ENCODE data around the gene LGALS9B. TPM values are rescaled to one million over a fixed set of nuclear protein-coding genes. Genes with fewer than 3 reads are reported as not detected.
"Not testable (repeated sequence)": the region's sequence is repeated elsewhere in the genome, so short reads cannot be mapped to it uniquely, and the experiment has no call there.

LGALS9B gene
- total and polyA plus RNA-seq, 2 of the 13 experiments (the other 11 are each of a cell fraction or from before 2014, with no cell fraction given): not detected

GRCh38 chr17:20455106-20455505 lies 12.2 kb downstream of the LGALS9B start:
- POLR2A ChIA-PET; H3K9me3 ChIP-seq (ENCODE audit: low read length); H3K4me2 ChIP-seq (ENCODE audit: low read depth, low read length); H3K4me1 ChIP-seq (ENCODE audit: insufficient read depth, low read length); CTCF ChIA-PET (ENCODE audit: low intra/inter-chr PET ratio, low total read pairs); H4K20me1 ChIP-seq (ENCODE audit: insufficient read depth, low read length); H3K27me3 ChIP-seq (ENCODE audit: control insufficient read depth in 1 of 2, insufficient read depth in 2 of 2, low read length in 2 of 2); BruUV-seq (replicated peaks); DNase-seq (ENCODE audit: low spot score); H3K4me3 ChIP-seq (replicated peaks in 1 of 3; ENCODE audit: insufficient read depth in 1 of 3, low read depth in 2 of 3, low read length in 3 of 3); in situ Hi-C loops (cut with HindIII; ENCODE audit: extremely low pct_ligation_motif_present, low pct_unique_long_range_greater_than_20kb); H3K36me3 ChIP-seq (replicated peaks in 1 of 2; ENCODE audit: control insufficient read depth in 1 of 2, insufficient read depth in 2 of 2, low read length in 2 of 2); H3K27ac ChIP-seq (ENCODE audit: extremely low read length, insufficient read depth, low read length); FAIRE-seq; intact Hi-C loops (cut with micrococcal nuclease; ENCODE audit: unreplicated experiment); H2AFZ ChIP-seq (ENCODE audit: low read length); H3K79me2 ChIP-seq (ENCODE audit: insufficient read depth, low read length); H3K9ac ChIP-seq (ENCODE audit: insufficient read depth, low read depth, low read length): not testable (repeated sequence)
- ATAC-seq: peak; percentile 52
- no CpG with 5 or more reads among the region's 10 CpGs for WGBS (ENCODE audit: low lambda C conversion rate)

- H3K9ac ChIP-seq (ENCODE audit: insufficient read depth, low read depth, low read length); H3K9me3 ChIP-seq (ENCODE audit: low read length); POLR2A ChIA-PET; CTCF ChIA-PET (ENCODE audit: low intra/inter-chr PET ratio, low total read pairs); DNase-seq (ENCODE audit: low spot score); H2AFZ ChIP-seq (ENCODE audit: low read length); H3K27ac ChIP-seq (ENCODE audit: extremely low read length, insufficient read depth, low read length); H3K79me2 ChIP-seq (ENCODE audit: insufficient read depth, low read length); ATAC-seq; FAIRE-seq; BruUV-seq (replicated peaks); H4K20me1 ChIP-seq (ENCODE audit: insufficient read depth, low read length); in situ Hi-C loops (cut with HindIII; ENCODE audit: extremely low pct_ligation_motif_present, low pct_unique_long_range_greater_than_20kb); H3K4me2 ChIP-seq (ENCODE audit: low read depth, low read length); H3K4me1 ChIP-seq (ENCODE audit: insufficient read depth, low read length); H3K4me3 ChIP-seq (replicated peaks in 1 of 3; ENCODE audit: insufficient read depth in 1 of 3, low read depth in 2 of 3, low read length in 3 of 3); intact Hi-C loops (cut with micrococcal nuclease; ENCODE audit: unreplicated experiment); H3K27me3 ChIP-seq (ENCODE audit: control insufficient read depth in 1 of 2, insufficient read depth in 2 of 2, low read length in 2 of 2); H3K36me3 ChIP-seq (replicated peaks in 1 of 2; ENCODE audit: control insufficient read depth in 1 of 2, insufficient read depth in 2 of 2, low read length in 2 of 2): not testable (repeated sequence)
- WGBS (ENCODE audit: low lambda C conversion rate): 6% methylated on average over 2 of the region's 11 CpGs
These were observed 13.4 kb downstream of the LGALS9B start for GRCh38 chr17:20453820-20454434.

- in situ Hi-C loops (cut with HindIII; ENCODE audit: extremely low pct_ligation_motif_present, low pct_unique_long_range_greater_than_20kb); H3K4me2 ChIP-seq (ENCODE audit: low read depth, low read length); H3K36me3 ChIP-seq (replicated peaks in 1 of 2; ENCODE audit: control insufficient read depth in 1 of 2, insufficient read depth in 2 of 2, low read length in 2 of 2); CTCF ChIA-PET (ENCODE audit: low intra/inter-chr PET ratio, low total read pairs); H3K9me3 ChIP-seq (ENCODE audit: low read length); H3K9ac ChIP-seq (ENCODE audit: insufficient read depth, low read depth, low read length); ATAC-seq; H4K20me1 ChIP-seq (ENCODE audit: insufficient read depth, low read length); H3K79me2 ChIP-seq (ENCODE audit: insufficient read depth, low read length); BruUV-seq (replicated peaks); H3K4me3 ChIP-seq (replicated peaks in 1 of 3; ENCODE audit: insufficient read depth in 1 of 3, low read depth in 2 of 3, low read length in 3 of 3); H3K27me3 ChIP-seq (ENCODE audit: control insufficient read depth in 1 of 2, insufficient read depth in 2 of 2, low read length in 2 of 2); H3K4me1 ChIP-seq (ENCODE audit: insufficient read depth, low read length); POLR2A ChIA-PET; H3K27ac ChIP-seq (ENCODE audit: extremely low read length, insufficient read depth, low read length); DNase-seq (ENCODE audit: low spot score); FAIRE-seq; H2AFZ ChIP-seq (ENCODE audit: low read length); intact Hi-C loops (cut with micrococcal nuclease; ENCODE audit: unreplicated experiment): not testable (repeated sequence)
- WGBS (ENCODE audit: low lambda C conversion rate): 60% methylated on average over 7 of the region's 12 CpGs
These were observed 16.5 kb downstream of the LGALS9B start for GRCh38 chr17:20450852-20451251.

GRCh38 chr17:20447534-20448321 lies 19.6 kb downstream of the LGALS9B start:
- POLR2A ChIA-PET; H3K4me3 ChIP-seq (replicated peaks in 1 of 3; ENCODE audit: insufficient read depth in 1 of 3, low read depth in 2 of 3, low read length in 3 of 3); H3K9ac ChIP-seq (ENCODE audit: insufficient read depth, low read depth, low read length); H3K27ac ChIP-seq (ENCODE audit: extremely low read length, insufficient read depth, low read length); H3K36me3 ChIP-seq (replicated peaks in 1 of 2; ENCODE audit: control insufficient read depth in 1 of 2, insufficient read depth in 2 of 2, low read length in 2 of 2); BruUV-seq (replicated peaks); H4K20me1 ChIP-seq (ENCODE audit: insufficient read depth, low read length); in situ Hi-C loops (cut with HindIII; ENCODE audit: extremely low pct_ligation_motif_present, low pct_unique_long_range_greater_than_20kb); CTCF ChIA-PET (ENCODE audit: low intra/inter-chr PET ratio, low total read pairs); H3K79me2 ChIP-seq (ENCODE audit: insufficient read depth, low read length); DNase-seq (ENCODE audit: low spot score); H3K9me3 ChIP-seq (ENCODE audit: low read length); H3K4me1 ChIP-seq (ENCODE audit: insufficient read depth, low read length); ATAC-seq; H3K4me2 ChIP-seq (ENCODE audit: low read depth, low read length); H2AFZ ChIP-seq (ENCODE audit: low read length); intact Hi-C loops (cut with micrococcal nuclease; ENCODE audit: unreplicated experiment); FAIRE-seq; H3K27me3 ChIP-seq (ENCODE audit: control insufficient read depth in 1 of 2, insufficient read depth in 2 of 2, low read length in 2 of 2): not testable (repeated sequence)
- WGBS (ENCODE audit: low lambda C conversion rate): 25% methylated on average over 16 of the region's 26 CpGs
